Activated CD4-positive, alpha-beta memory T cell treated with anti-CD3 and anti-CD28 coated beads, Interleukin-2, amount 10 ng/mL, durations not matched to agents 7 days and 5 days (primary cell): ENCODE results near the gene NUDT16L1. TPM values are rescaled to one million over a fixed set of nuclear protein-coding genes. Genes with fewer than 3 reads are reported as not detected.

ENCODE experiments used
- CTCF ChIA-PET: fragments of 350-600 bp; sonication (Branson Sonifier 250); formaldehyde crosslinking; loops from one replicate; lab custom pipeline; 2021; ENCODE audit warnings: antibody characterized with exemption, inconsistent platforms; lab: Charles Lee
- POLR2A ChIA-PET: fragments of 350-600 bp; sonication (Branson Sonifier 250); formaldehyde crosslinking; loops from one replicate; lab custom pipeline; 2021; ENCODE audit warnings: antibody characterized with exemption; lab: Charles Lee
- DNase-seq: peaks from one replicate; pipeline ENCODE4 v3.0.0-alpha.2; 2020
- H3K27ac Mint-ChIP-seq: one replicate; pipeline ENCODE4 v1.8.0; 2021; ENCODE audit warnings: mild to moderate bottlenecking, mixed read lengths
- H3K27me3 Mint-ChIP-seq: one replicate; pipeline ENCODE4 v1.8.0; 2021; ENCODE audit warnings: mixed read lengths
- H3K36me3 Mint-ChIP-seq: one replicate; pipeline ENCODE4 v1.8.0; 2021; ENCODE audit warnings: low read depth, mixed read lengths
- H3K4me1 Mint-ChIP-seq: one replicate; pipeline ENCODE4 v1.8.0; 2021; ENCODE audit warnings: mixed read lengths
- H3K4me3 Mint-ChIP-seq: one replicate; pipeline ENCODE4 v1.8.0; 2021; ENCODE audit warnings: mild to moderate bottlenecking, mixed read lengths
- H3K9me3 Mint-ChIP-seq: one replicate; pipeline ENCODE4 v1.8.0; 2021; ENCODE audit warnings: mixed read lengths
- total RNA-seq, 2 experiments: library from RNA; stranded (reverse); gene quantifications; one replicate each; pipeline ENCODE4 v1.2.3, GENCODE V29; 2021

Gene NUDT16L1
- total RNA-seq, 2 experiments from 2014 or later = 24.2 to 25.5 TPM

GRCh38 chr16:4686497-4687210, 6.7 kb upstream of the NUDT16L1 start:
- ChIA-PET CTCF (no interaction called here), POLR2A (no interaction called here)
- H3K4me3 Mint-ChIP-seq = no peak overlapping the region
- H3K9me3 Mint-ChIP-seq = no peaks in the 10 kb centered on the region
- H3K4me1 Mint-ChIP-seq = no peaks in the 10 kb centered on the region
- peaks cover 7% of the 10 kb centered on the region for H3K36me3 Mint-ChIP-seq
- H3K27me3 Mint-ChIP-seq = no peaks in the 10 kb centered on the region
- DNase-seq = no peak
- no peak overlapping the region for H3K27ac Mint-ChIP-seq

DNA sequence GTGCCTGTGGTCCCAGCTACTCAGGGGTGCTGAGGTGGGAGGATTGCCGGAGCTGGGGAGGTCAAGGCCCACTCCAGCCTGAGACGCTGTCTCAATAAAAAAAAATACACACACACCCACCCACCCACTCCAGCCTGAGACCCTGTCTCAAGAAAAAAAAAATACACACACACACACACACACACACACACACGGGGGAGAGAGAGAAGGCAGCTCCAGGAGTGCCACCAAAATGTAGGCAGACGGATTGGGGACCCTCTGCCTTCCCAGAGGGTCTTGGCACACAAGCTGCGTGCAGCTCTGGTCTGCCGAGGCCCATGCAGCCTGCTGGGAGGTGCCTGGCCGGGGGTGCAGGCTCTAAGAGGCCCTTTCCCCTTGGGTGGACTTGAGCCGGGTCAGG, 5.9 kb upstream of the NUDT16L1 start:
- Mint-ChIP-seq H3K4me3 (no peak overlapping the region), H3K4me1 (peaks cover 2% of the 10 kb centered on the region), H3K9me3 (no peaks in the 10 kb centered on the region), H3K27me3 (no peaks in the 10 kb centered on the region), H3K27ac (no peak overlapping the region), H3K36me3 (peaks cover 6% of the 10 kb centered on the region)
- ChIA-PET POLR2A (no interaction called here), CTCF (no interaction called here)
- DNase-seq = no peak

GRCh38 chr16:4687946-4688673, 5.3 kb upstream of the NUDT16L1 start:
- no peak overlapping the region for H3K27ac Mint-ChIP-seq
- no peaks in the 10 kb centered on the region for H3K9me3 Mint-ChIP-seq
- H3K27me3 Mint-ChIP-seq = no peaks in the 10 kb centered on the region
- CTCF ChIA-PET = no interaction called here
- H3K4me1 Mint-ChIP-seq = peaks cover 6% of the 10 kb centered on the region
- no peak for DNase-seq
- no peak overlapping the region for H3K4me3 Mint-ChIP-seq
- POLR2A ChIA-PET = no interaction called here
- H3K36me3 Mint-ChIP-seq = peaks cover 4% of the 10 kb centered on the region

GRCh38 chr16:4688674-4689045, 4.7 kb upstream of the NUDT16L1 start:
- CTCF ChIA-PET = no interaction called here
- peaks cover 3% of the 10 kb centered on the region for H3K36me3 Mint-ChIP-seq
- H3K27me3 Mint-ChIP-seq = no peaks in the 10 kb centered on the region
- peaks cover 6% of the 10 kb centered on the region for H3K4me1 Mint-ChIP-seq
- POLR2A ChIA-PET = no interaction called here
- H3K27ac Mint-ChIP-seq = no peak overlapping the region
- no peak overlapping the region for H3K4me3 Mint-ChIP-seq
- DNase-seq = no peak
- no peaks in the 10 kb centered on the region for H3K9me3 Mint-ChIP-seq

- no peak for DNase-seq
- ChIA-PET POLR2A (no interaction called here), CTCF (no interaction called here)
- H3K9me3 Mint-ChIP-seq = no peaks in the 10 kb centered on the region
- no peak overlapping the region for H3K4me3 Mint-ChIP-seq
- peaks cover 6% of the 10 kb centered on the region for H3K4me1 Mint-ChIP-seq
- peaks cover 3% of the 10 kb centered on the region for H3K36me3 Mint-ChIP-seq
- H3K27ac Mint-ChIP-seq = no peak overlapping the region
- no peaks in the 10 kb centered on the region for H3K27me3 Mint-ChIP-seq
These were observed 4.2 kb upstream of the NUDT16L1 start for GRCh38 chr16:4689091-4689671.

- no peak for DNase-seq
- Mint-ChIP-seq H3K4me1 (peaks cover 11% of the 10 kb centered on the region), H3K27ac (no peak overlapping the region), H3K9me3 (no peaks in the 10 kb centered on the region), H3K27me3 (no peaks in the 10 kb centered on the region), H3K4me3 (no peak overlapping the region), H3K36me3 (no peaks in the 10 kb centered on the region)
- POLR2A ChIA-PET = interaction anchor here (1.4 kb wide), 1 partner anchor 73 kb away, joined by 5 read pairs; no protein-coding TSS in a partner anchor
- CTCF ChIA-PET = no interaction called here
These were observed 3.3 kb upstream of the NUDT16L1 start for GRCh38 chr16:4689864-4690704.

GRCh38 chr16:4690946-4691665, 2.3 kb upstream of the NUDT16L1 start:
- POLR2A ChIA-PET = interaction anchor here (0.9 to 1.4 kb wide), 2 partner anchors 10 to 74 kb away, joined by 4 to 5 read pairs; no protein-coding TSS in a partner anchor
- CTCF ChIA-PET = interaction anchor here (0.8 kb wide), 1 partner anchor 8 kb away, joined by 3 read pairs; no protein-coding TSS in a partner anchor
- peak overlapping the region; percentile 34 for H3K4me3 Mint-ChIP-seq

GRCh38 chr16:4691666-4692412, 1.5 kb upstream of the NUDT16L1 start:
- CTCF ChIA-PET = interaction anchor here (0.8 to 2.0 kb wide), 3 partner anchors 9 to 75 kb away, joined by 3 to 7 read pairs (median 5); partner anchors contain the start of gene MGRN1
- peaks cover 5% of the 10 kb centered on the region for H3K36me3 Mint-ChIP-seq
- no peak for DNase-seq
- no peaks in the 10 kb centered on the region for H3K9me3 Mint-ChIP-seq
- H3K4me3 Mint-ChIP-seq = peak overlapping the region; percentile 34
- H3K27ac Mint-ChIP-seq = peak overlapping the region; percentile 38
- H3K4me1 Mint-ChIP-seq = peaks cover 18% of the 10 kb centered on the region
- H3K27me3 Mint-ChIP-seq = no peaks in the 10 kb centered on the region
- POLR2A ChIA-PET = interaction anchor here (0.7 to 3.0 kb wide), 6 partner anchors 11 to 111 kb away, joined by 3 to 20 read pairs (median 6); partner anchors contain the start of genes MGRN1 and ROGDI

More at GRCh38 chr16:4690946-4691665, 2.3 kb upstream of the NUDT16L1 start:
- H3K27me3 Mint-ChIP-seq = no peaks in the 10 kb centered on the region
- no peak for DNase-seq
- H3K4me1 Mint-ChIP-seq = peaks cover 18% of the 10 kb centered on the region
- no peaks in the 10 kb centered on the region for H3K9me3 Mint-ChIP-seq
- H3K27ac Mint-ChIP-seq = peak overlapping the region; percentile 38
- no peaks in the 10 kb centered on the region for H3K36me3 Mint-ChIP-seq

DNA sequence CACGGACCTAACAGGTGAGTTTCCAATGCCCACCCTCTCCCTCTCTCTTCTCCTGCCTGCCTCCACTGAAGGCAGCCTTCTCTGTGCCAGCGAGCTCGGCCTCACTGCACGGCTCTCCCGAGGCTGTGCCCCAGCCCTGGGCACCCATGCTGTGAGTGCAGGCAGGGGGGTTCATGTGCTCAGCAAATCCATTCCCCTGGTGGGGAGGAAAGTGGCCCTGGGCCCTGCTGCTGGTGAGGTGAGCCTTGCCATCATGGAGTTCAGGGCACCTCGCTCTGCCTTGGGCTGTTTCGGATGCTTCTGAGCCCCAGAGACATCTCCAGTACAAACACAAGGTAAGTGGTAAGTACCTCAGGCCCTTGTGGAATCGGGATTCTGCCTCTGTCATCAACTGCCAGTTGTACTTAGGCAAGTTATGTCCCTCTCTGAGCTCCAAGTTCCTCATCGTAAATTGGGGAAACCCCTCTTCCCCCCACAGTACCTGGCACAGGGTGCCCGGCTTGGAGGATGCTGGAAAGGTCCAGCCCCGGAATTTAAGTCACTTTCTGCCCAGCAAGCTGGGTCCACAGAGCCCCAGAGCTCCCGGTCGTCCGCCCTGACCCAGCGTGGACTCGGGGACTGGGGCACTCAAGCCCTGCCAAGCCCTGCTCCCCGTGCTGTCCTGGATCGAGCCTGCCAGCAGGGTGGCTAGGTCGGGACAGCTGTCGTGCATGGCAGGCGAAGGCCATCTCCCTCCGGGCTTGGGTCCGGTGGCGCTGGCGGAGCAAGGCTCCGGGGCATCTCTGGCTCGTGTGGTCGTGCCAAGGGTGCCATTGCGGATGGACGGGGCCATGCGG, 684 bp upstream of the NUDT16L1 start:
- peak overlapping the region; percentile 79 for H3K4me3 Mint-ChIP-seq
- POLR2A ChIA-PET = interaction anchor here (0.7 to 3.0 kb wide), 12 partner anchors 10 to 341 kb away, joined by 3 to 20 read pairs (median 4); partner anchors contain the start of genes ANKS3, DNAAF8, MGRN1 and NAGPA
- DNase-seq = no peak

DNA sequence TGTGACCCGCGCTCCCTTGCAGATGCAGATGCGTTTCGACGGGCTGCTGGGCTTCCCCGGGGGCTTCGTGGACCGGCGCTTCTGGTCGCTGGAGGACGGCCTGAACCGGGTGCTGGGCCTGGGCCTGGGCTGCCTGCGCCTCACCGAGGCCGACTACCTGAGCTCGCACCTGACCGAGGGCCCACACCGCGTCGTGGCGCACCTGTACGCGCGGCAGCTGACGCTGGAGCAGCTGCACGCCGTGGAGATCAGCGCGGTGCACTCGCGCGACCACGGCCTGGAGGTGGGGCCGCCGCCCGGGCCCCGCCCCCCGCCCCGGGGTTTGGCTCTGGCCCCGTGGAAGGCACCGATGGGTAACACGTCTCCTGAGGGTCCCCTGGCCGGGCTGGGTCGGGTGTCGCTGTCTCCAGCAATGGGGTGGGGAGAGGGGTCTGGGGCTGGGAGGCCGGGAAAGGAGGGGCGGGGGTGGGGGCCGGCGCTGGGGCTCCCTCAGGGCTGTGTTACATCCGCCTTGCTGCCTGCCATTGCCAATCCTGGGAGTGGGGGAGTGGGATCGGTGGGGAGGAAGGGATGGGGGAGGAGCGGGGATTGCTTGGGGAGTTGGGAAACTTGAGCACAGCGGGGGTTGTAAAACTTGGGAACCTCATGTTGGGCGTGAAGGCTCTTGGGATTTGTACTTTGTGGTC, 737 bp downstream of the NUDT16L1 start:
- peaks cover 5% of the 10 kb centered on the region for H3K36me3 Mint-ChIP-seq
- peak overlapping the region; percentile 67 for H3K27ac Mint-ChIP-seq
- H3K27me3 Mint-ChIP-seq = no peaks in the 10 kb centered on the region
- H3K4me3 Mint-ChIP-seq = peak overlapping the region; percentile 79
- H3K4me1 Mint-ChIP-seq = peaks cover 18% of the 10 kb centered on the region
- ChIA-PET CTCF (interaction anchor here (1.1 to 2.0 kb wide), 2 partner anchors 41 to 70 kb away, joined by 3 to 7 read pairs; partner anchors contain the start of genes DNAAF8 and MGRN1), POLR2A (interaction anchor here (0.9 to 3.0 kb wide), 16 partner anchors 10 to 155 kb away, joined by 3 to 20 read pairs (median 3); partner anchors contain the start of genes ANKS3, CDIP1, DNAAF8 and MGRN1)
- H3K9me3 Mint-ChIP-seq = no peaks in the 10 kb centered on the region
- DNase-seq = peak; percentile 55

More for the DNA sequence above, 684 bp upstream of the NUDT16L1 start:
- peaks cover 5% of the 10 kb centered on the region for H3K36me3 Mint-ChIP-seq
- H3K27me3 Mint-ChIP-seq = no peaks in the 10 kb centered on the region
- CTCF ChIA-PET = interaction anchor here (1.1 to 2.0 kb wide), 4 partner anchors 9 to 76 kb away, joined by 3 to 7 read pairs (median 4); partner anchors contain the start of genes DNAAF8 and MGRN1
- no peaks in the 10 kb centered on the region for H3K9me3 Mint-ChIP-seq
- peaks cover 18% of the 10 kb centered on the region for H3K4me1 Mint-ChIP-seq
- H3K27ac Mint-ChIP-seq = peak overlapping the region; percentile 78
